ENCODE measurements around the gene CADPS2.
"Not testable (repeated sequence)": the region's sequence is repeated elsewhere in the genome, so short reads cannot be mapped to it uniquely, and the experiment has no call there.

Gene CADPS2

GRCh38 chr7:122694697-122695096 is 191.6 kb downstream of the CADPS2 start:
- no peak overlapping the region for H3K27ac ChIP-seq (ENCODE audit: low read length)
- WGBS (ENCODE audit: insufficient coverage, insufficient read length), result no CpG with 5 or more reads among the region's 2 CpGs
- no peaks in the 10 kb centered on the region for H3K36me3 ChIP-seq (ENCODE audit: control insufficient read depth, insufficient read depth, low read length)
- DNase-seq (ENCODE audit: low read depth, low spot score), result no peak
- no peaks in the 10 kb centered on the region; the same call in 1 of the 2 replicates for H3K27me3 ChIP-seq (ENCODE audit: control insufficient read depth, insufficient read depth, low read length)
- H3K4me1 ChIP-seq (ENCODE audit: control insufficient read depth, insufficient read depth, low read length), result no peaks in the 10 kb centered on the region; the same call in none of the 2 replicates
- H3K9me3 ChIP-seq (ENCODE audit: control insufficient read depth, insufficient read depth, low read length), result no peaks in the 10 kb centered on the region
- H3K4me3 ChIP-seq (ENCODE audit: low read length), result no peak overlapping the region

DNA sequence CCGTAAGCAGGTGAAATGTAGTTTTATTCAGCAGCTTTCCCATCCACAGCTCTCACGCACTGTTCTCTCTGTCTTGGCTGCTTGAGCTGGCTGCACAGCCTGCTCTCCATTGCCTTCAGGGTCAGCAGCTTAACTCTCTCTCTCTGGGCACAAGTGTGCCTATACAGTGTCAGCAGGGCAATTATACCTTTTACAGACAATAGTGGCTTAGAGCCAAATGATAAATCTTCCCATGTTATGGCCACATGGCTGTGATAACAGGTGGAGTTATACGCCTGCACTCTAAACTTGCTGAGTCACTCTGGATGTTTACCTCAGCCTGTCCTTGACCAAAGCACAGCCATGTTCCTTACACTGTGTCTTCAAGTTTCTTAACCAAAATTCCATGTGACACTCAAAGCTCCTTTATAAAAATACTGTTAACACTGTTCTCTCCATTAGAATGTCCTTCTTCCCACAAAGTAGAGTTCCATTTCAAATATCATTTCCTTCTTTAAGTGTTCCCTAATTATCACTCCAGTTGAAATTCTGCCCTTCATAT is 193.4 kb downstream of the CADPS2 start:
- no peaks in the 10 kb centered on the region; the same call in 1 of the 2 replicates for H3K27me3 ChIP-seq (ENCODE audit: control insufficient read depth, insufficient read depth, low read length)
- WGBS (ENCODE audit: insufficient coverage, insufficient read length), result no CpG with 5 or more reads among the region's 3 CpGs
- H3K9me3 ChIP-seq (ENCODE audit: control insufficient read depth, insufficient read depth, low read length), result no peaks in the 10 kb centered on the region
- H3K4me1 ChIP-seq (ENCODE audit: control insufficient read depth, insufficient read depth, low read length), result no peaks in the 10 kb centered on the region; the same call in none of the 2 replicates
- H3K27ac ChIP-seq (ENCODE audit: low read length), result no peak overlapping the region
- no peak overlapping the region for H3K4me3 ChIP-seq (ENCODE audit: low read length)
- no peak for DNase-seq (ENCODE audit: low read depth, low spot score)
- no peaks in the 10 kb centered on the region for H3K36me3 ChIP-seq (ENCODE audit: control insufficient read depth, insufficient read depth, low read length)

DNA sequence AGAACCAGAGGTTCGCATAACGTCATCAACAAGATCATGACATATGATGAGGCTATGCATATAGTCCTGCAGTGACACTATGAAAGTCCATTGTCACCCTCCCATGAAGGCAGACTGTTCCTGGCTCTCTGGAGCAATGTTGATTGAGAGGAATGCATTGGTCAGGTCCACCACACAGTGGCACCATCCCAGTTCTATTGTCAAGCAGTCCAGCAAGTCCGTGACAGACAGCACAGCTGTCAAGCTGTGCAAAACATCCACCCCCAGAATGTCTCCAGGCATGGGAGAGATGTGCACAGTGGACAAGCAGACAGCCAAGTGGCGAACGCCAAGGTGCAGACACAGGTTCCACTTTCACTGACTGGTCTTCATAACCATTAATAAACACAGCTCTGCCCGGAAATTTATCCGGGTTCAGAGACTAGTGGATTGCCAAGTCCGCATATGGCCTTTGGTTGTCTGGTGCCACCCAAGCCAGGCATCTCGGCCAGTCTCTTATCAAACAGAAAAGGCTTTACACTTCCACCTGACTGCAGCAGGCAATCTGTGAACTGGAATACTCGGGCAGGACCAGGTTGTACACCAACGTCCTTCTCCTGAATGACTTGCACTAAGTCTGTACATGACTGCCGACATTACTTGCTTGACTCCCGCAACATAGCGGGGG is 194.6 kb downstream of the CADPS2 start:
- H3K27ac ChIP-seq (ENCODE audit: low read length), result no peak overlapping the region

GRCh38 chr7:122689346-122690109 is 196.7 kb downstream of the CADPS2 start:
- Histone ChIP-seq H3K27ac (ENCODE audit: low read length) (no peak overlapping the region), H3K9me3 (ENCODE audit: control insufficient read depth, insufficient read depth, low read length) (no peaks in the 10 kb centered on the region), H3K4me3 (ENCODE audit: low read length) (no peak overlapping the region), H3K4me1 (ENCODE audit: control insufficient read depth, insufficient read depth, low read length) (no peaks in the 10 kb centered on the region; the same call in 1 of the 2 replicates), H3K36me3 (ENCODE audit: control insufficient read depth, insufficient read depth, low read length) (no peaks in the 10 kb centered on the region), H3K27me3 (ENCODE audit: control insufficient read depth, insufficient read depth, low read length) (no peaks in the 10 kb centered on the region; the same call in 1 of the 2 replicates)
- DNase-seq (ENCODE audit: low read depth, low spot score), result no peak
- WGBS (ENCODE audit: insufficient coverage, insufficient read length), result no CpG with 5 or more reads among the region's 13 CpGs

More for the DNA sequence above, 194.6 kb downstream of the CADPS2 start:
- Histone ChIP-seq H3K4me3 (ENCODE audit: low read length) (no peak overlapping the region), H3K4me1 (ENCODE audit: control insufficient read depth, insufficient read depth, low read length) (no peaks in the 10 kb centered on the region; the same call in none of the 2 replicates), H3K9me3 (ENCODE audit: control insufficient read depth, insufficient read depth, low read length) (no peaks in the 10 kb centered on the region), H3K36me3 (ENCODE audit: control insufficient read depth, insufficient read depth, low read length) (no peaks in the 10 kb centered on the region), H3K27me3 (ENCODE audit: control insufficient read depth, insufficient read depth, low read length) (no peaks in the 10 kb centered on the region; the same call in 1 of the 2 replicates)
- no peak for DNase-seq (ENCODE audit: low read depth, low spot score)
- WGBS (ENCODE audit: insufficient coverage, insufficient read length), result no CpG with 5 or more reads among the region's 14 CpGs

DNA sequence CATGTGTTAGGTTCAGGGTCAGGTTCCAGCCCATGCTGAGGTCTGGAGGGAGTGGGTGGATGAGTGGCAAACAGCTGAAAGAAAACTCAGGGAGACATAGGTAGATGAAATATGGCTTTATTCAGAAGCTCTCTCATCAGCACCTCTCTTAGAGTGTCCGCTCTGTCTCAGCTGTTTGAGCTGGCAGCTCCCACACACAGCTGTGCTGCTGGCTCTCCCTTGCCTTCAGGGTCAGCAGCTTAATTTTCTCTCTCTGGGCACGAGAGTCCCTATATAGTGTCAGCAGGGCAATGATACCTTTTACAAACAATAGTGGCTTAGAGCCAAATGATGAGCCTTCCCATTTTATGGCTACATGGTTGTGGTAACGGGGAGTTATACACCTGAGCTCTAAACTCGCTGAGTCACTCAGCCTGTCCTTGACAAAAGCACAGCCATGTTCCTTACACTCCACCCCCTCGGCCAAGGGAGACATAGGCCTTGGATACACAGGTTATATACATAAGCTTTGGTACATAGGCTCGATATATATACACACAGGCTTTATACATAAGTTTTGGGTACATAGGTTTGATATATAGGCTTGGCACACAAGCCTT is 197.8 kb downstream of the CADPS2 start:
- WGBS (ENCODE audit: insufficient coverage, insufficient read length), result no CpG with 5 or more reads among the region's 6 CpGs
- H3K36me3 ChIP-seq (ENCODE audit: control insufficient read depth, insufficient read depth, low read length), result no peaks in the 10 kb centered on the region
- DNase-seq (ENCODE audit: low read depth, low spot score), result no peak
- H3K4me3 ChIP-seq (ENCODE audit: low read length), result no peak overlapping the region
- no peaks in the 10 kb centered on the region for H3K9me3 ChIP-seq (ENCODE audit: control insufficient read depth, insufficient read depth, low read length)
- no peak overlapping the region for H3K27ac ChIP-seq (ENCODE audit: low read length)
- H3K27me3 ChIP-seq (ENCODE audit: control insufficient read depth, insufficient read depth, low read length), result no peaks in the 10 kb centered on the region; the same call in 1 of the 2 replicates
- peaks cover 2% of the 10 kb centered on the region; the same call in 1 of the 2 replicates for H3K4me1 ChIP-seq (ENCODE audit: control insufficient read depth, insufficient read depth, low read length)

DNA sequence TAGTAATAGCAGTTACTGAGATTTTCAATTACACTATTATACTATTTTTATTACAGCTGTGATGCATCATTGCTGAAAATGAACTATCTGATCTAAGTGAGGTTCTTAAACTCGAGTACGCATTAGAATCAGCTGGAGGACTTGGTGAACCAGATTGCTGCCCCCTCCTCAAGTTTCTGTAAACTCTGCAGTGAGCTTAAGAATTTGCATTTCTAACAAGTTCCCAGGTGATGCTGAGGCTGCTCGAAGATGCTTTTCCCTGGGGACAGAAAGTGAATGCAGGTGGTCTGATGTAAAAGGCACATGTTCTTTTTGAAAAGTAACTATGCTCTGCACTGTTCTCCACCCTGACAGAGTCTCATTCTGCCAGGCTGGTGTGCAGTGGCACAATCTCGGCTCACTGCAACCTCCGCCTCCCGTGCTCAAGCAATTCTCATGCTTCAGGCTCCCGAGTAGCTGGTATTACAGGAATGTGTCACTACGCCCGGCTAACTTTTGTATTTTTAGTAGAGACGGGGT is 199.8 kb downstream of the CADPS2 start:
- no peak for DNase-seq (ENCODE audit: low read depth, low spot score)
- no peak overlapping the region for H3K27ac ChIP-seq (ENCODE audit: low read length)
- H3K4me1 ChIP-seq (ENCODE audit: control insufficient read depth, insufficient read depth, low read length), result peaks cover 2% of the 10 kb centered on the region
- WGBS (ENCODE audit: insufficient coverage, insufficient read length), result no CpG with 5 or more reads among the region's 10 CpGs
- H3K9me3 ChIP-seq (ENCODE audit: control insufficient read depth, insufficient read depth, low read length), result no peaks in the 10 kb centered on the region
- H3K36me3 ChIP-seq (ENCODE audit: control insufficient read depth, insufficient read depth, low read length), result no peaks in the 10 kb centered on the region
- no peaks in the 10 kb centered on the region; the same call in 1 of the 2 replicates for H3K27me3 ChIP-seq (ENCODE audit: control insufficient read depth, insufficient read depth, low read length)
- no peak overlapping the region for H3K4me3 ChIP-seq (ENCODE audit: low read length)

DNA sequence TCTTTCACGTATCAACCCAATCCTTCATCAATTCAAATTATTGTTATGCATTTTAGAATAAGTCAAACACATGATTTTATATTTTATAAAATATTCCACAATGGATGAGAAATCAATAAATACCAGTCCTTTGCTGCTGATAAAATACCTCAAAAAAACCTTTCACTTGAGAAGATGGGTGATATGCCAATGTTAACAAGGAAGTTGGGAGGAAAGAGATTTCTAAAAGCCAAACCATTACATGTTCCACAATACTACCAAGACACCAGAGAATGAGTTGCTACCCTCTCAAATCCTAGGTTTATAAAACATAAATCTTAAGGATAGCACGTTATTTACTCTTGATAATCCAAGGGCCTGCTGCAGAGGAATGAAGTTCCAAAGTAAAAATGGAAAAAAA is 201.8 kb downstream of the CADPS2 start:
- Histone ChIP-seq H3K4me1 (ENCODE audit: control insufficient read depth, insufficient read depth, low read length) (peaks cover 2% of the 10 kb centered on the region; the same call in 1 of the 2 replicates), H3K27me3 (ENCODE audit: control insufficient read depth, insufficient read depth, low read length) (no peaks in the 10 kb centered on the region), H3K4me3 (ENCODE audit: low read length) (no peak overlapping the region), H3K36me3 (ENCODE audit: control insufficient read depth, insufficient read depth, low read length) (no peaks in the 10 kb centered on the region), H3K9me3 (ENCODE audit: control insufficient read depth, insufficient read depth, low read length) (no peaks in the 10 kb centered on the region), H3K27ac (ENCODE audit: low read length) (no peak overlapping the region)
- WGBS (ENCODE audit: insufficient coverage, insufficient read length), result 100% methylated on average over 1 of the region's 2 CpGs
- DNase-seq (ENCODE audit: low read depth, low spot score), result no peak

DNA sequence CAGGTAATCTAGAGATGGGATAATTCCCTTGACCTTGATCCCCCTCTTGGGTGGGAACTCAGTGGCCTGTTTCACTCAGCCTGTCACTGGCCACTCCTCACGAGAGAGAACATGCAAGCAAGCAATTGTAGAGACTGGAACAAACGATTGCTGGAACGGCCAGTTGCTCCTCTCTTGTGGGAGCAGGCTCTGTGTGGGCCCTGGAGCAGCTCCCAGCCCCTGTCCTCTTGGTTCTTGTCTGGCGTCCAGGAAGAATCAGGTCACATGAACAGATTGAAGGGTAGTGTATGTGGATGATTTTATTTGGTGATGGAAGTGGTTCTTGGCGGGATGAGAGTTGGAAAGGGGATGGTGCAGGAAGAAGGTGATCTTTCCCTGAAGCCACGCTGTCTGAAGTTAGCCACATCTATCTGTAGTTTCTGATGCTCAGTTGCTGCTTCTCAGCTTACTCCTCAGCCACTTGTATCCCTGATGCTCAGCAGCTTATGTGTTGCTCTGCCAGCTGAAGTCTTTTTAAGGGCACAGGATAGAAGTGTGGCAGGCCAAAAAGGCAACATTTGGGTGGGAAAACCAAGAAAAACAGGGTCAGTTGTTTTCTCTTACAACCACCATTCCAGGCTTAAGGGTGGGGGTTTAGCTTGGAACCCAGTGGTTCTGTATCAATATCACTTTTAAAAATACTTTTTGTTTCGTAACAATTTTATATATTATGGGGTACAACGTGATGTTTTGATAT is 203.3 kb downstream of the CADPS2 start:
- Histone ChIP-seq H3K4me1 (ENCODE audit: control insufficient read depth, insufficient read depth, low read length) (peaks cover 7% of the 10 kb centered on the region; the same call in 1 of the 2 replicates), H3K27ac (ENCODE audit: low read length) (no peak overlapping the region), H3K36me3 (ENCODE audit: control insufficient read depth, insufficient read depth, low read length) (no peaks in the 10 kb centered on the region), H3K4me3 (ENCODE audit: low read length) (no peak overlapping the region), H3K27me3 (ENCODE audit: control insufficient read depth, insufficient read depth, low read length) (no peaks in the 10 kb centered on the region), H3K9me3 (ENCODE audit: control insufficient read depth, insufficient read depth, low read length) (no peaks in the 10 kb centered on the region)
- WGBS (ENCODE audit: insufficient coverage, insufficient read length), result 100% methylated on average over 1 of the region's 8 CpGs
- no peak for DNase-seq (ENCODE audit: low read depth, low spot score)

- not testable (repeated sequence) for H3K27me3 ChIP-seq (ENCODE audit: control insufficient read depth, insufficient read depth, low read length); H3K36me3 ChIP-seq (ENCODE audit: control insufficient read depth, insufficient read depth, low read length); DNase-seq (ENCODE audit: low read depth, low spot score); H3K9me3 ChIP-seq (ENCODE audit: control insufficient read depth, insufficient read depth, low read length); H3K27ac ChIP-seq (ENCODE audit: low read length); H3K4me3 ChIP-seq (ENCODE audit: low read length)
- H3K4me1 ChIP-seq (ENCODE audit: control insufficient read depth, insufficient read depth, low read length), result peaks cover 13% of the 10 kb centered on the region; the same call in 1 of the 2 replicates
- no CpG with 5 or more reads among the region's 16 CpGs for WGBS (ENCODE audit: insufficient coverage, insufficient read length)
Observed at GRCh38 chr7:122681186-122681585, 205.1 kb downstream of the CADPS2 start.

All from iPS DF 6.9 (cell line).